Measurements from ENCODE around the gene RUNX1. TPM values are rescaled to one million over a fixed set of nuclear protein-coding genes. Genes with fewer than 3 reads are reported as not detected.

The RUNX1 gene
- total and polyA plus RNA-seq, 10 of the 15 experiments (the other 5 are each of a cell fraction or from before 2014, with no cell fraction given), result 0.90 to 15.2 (median 4.1) TPM

DNA sequence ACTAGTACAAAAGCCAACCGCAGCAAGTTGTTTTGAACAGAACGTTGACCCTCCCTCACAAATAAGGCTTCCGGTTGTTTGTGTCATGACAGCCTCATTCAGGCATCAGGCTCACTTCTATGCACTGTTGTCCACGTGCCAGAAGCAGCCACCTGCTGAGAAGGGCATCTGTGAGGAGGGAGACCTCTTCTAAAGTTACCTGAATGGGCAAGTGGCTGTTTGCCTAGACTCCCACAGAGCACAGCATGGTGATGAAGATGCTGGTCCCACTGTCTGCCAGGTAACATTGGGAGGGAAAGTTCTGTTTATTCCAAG, 204.2 kb downstream of the RUNX1 start:
- no peaks in the 10 kb centered on the region for H3K79me2 ChIP-seq (ENCODE audit: control insufficient read depth, insufficient read depth, low read length)
- H3K4me1 ChIP-seq (ENCODE audit: control insufficient read depth, insufficient read depth, low read length), result peaks cover 32% of the 10 kb centered on the region
- ATAC-seq, result peak; percentile 45
- intact Hi-C loops (cut with micrococcal nuclease; ENCODE audit: unreplicated experiment) (no loop called here), in situ Hi-C loops (cut with MboI) (no loop called here)
- ChIA-PET SMC1A (ENCODE audit: uncharacterized antibody, unreplicated experiment) (interaction anchor here (0.7 to 1.4 kb wide), 8 partner anchors 8 to 43 kb away, joined by 3 to 5 read pairs (median 3); no protein-coding TSS in a partner anchor), POLR2A (interaction anchor here (1.3 to 1.5 kb wide), 2 partner anchors 9 to 34 kb away, joined by 3 read pairs; no protein-coding TSS in a partner anchor), RAD21 (ENCODE audit: unreplicated experiment) (interaction anchor here (0.6 to 1.5 kb wide), 4 partner anchors 35 to 1600 kb away, joined by 3 to 6 read pairs (median 4); no protein-coding TSS in a partner anchor), CTCF (no interaction called here)
- no peaks in the 10 kb centered on the region; the same call in 1 of the 2 replicates for H4K20me1 ChIP-seq (ENCODE audit: control insufficient read depth, insufficient read depth)
- DNase-seq (ENCODE audit: low read depth, low spot score), result no peak
- BruUV-seq (replicated peaks), result no TSS peak
- TF ChIP-seq, protein P1, sequence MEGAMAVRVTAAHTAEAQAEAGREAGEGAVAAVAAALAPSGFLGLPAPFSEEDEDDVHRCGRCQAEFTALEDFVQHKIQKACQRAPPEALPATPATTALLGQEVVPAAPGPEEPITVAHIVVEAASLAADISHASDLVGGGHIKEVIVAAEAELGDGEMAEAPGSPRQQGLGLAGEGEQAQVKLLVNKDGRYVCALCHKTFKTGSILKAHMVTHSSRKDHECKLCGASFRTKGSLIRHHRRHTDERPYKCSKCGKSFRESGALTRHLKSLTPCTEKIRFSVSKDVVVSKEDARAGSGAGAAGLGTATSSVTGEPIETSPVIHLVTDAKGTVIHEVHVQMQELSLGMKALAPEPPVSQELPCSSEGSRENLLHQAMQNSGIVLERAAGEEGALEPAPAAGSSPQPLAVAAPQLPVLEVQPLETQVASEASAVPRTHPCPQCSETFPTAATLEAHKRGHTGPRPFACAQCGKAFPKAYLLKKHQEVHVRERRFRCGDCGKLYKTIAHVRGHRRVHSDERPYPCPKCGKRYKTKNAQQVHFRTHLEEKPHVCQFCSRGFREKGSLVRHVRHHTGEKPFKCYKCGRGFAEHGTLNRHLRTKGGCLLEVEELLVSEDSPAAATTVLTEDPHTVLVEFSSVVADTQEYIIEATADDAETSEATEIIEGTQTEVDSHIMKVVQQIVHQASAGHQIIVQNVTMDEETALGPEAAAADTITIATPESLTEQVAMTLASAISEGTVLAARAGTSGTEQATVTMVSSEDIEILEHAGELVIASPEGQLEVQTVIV (IDR thresholded peaks at IDR 0.05; ENCODE audit: borderline replicate concordance, partially characterized antibody), result no peak
- peak in 1 of 2 experiments; percentile 18; a peak in 1 of 4 replicates for TF ChIP-seq BHLHE40 (IDR thresholded peaks at IDR 0.05; ENCODE audit: borderline replicate concordance in 1 of 2, low read depth in 2 of 2, low read length in 1 of 2)
- peak overlapping the region; percentile 80 for H3K4me2 ChIP-seq (ENCODE audit: control insufficient read depth, insufficient read depth)
- FAIRE-seq, result no peak
- H3K27ac ChIP-seq (ENCODE audit: control insufficient read depth, insufficient read depth), result no peak overlapping the region
- no peak overlapping the region for H2AFZ ChIP-seq (ENCODE audit: control insufficient read depth, low read depth, low read length)
- 58% methylated on average over 4 of the region's 4 CpGs for WGBS (ENCODE audit: insufficient coverage, insufficient replicate concordance, low lambda C conversion rate, missing lambda C conversion rate)
- H3K36me3 ChIP-seq (ENCODE audit: control insufficient read depth in 2 of 2, insufficient read depth in 2 of 2, low read length in 1 of 2), result no peaks in the 10 kb centered on the region
- H3K4me3 ChIP-seq, result no peak overlapping the region
- no peaks in the 10 kb centered on the region for H3K9me3 ChIP-seq (replicated peaks; ENCODE audit: control insufficient read depth, insufficient read depth, low read length)
- no peak overlapping the region for H3K9ac ChIP-seq (ENCODE audit: control insufficient read depth, insufficient read depth, low read length)
- H3K27me3 ChIP-seq (replicated peaks in 1 of 2; ENCODE audit: control insufficient read depth in 2 of 2, insufficient read depth in 2 of 2, low read length in 1 of 2), result no peaks in the 10 kb centered on the region

Measured in GM12878 (cell line).